K562 (cell line): ENCODE data around the gene DAZAP1. TPM values are rescaled to one million over a fixed set of nuclear protein-coding genes. Genes with fewer than 3 reads are reported as not detected.
A peak's percentile ranks its signal among the peaks of the same experiment; 100 is the strongest.

ENCODE experiments used
- CBFA2T2 ChIP-seq: fragments of 450-650 bp; conservative IDR thresholded peaks from 2 replicates; pipeline ENCODE4 v1.6.1; 2017; ENCODE audit warnings: mild to moderate bottlenecking
- CBFB ChIP-seq: sonication (generic); formaldehyde crosslinking; IDR thresholded peaks from 2 replicates; pipeline ENCODE4 v1.4.0; 2020; ENCODE audit warnings: mild to moderate bottlenecking, missing genetic modification reagents
- CEBPG ChIP-seq, 3 experiments: fragments of 200-800 bp in 1 of 3; sonication (Bioruptor generic) in 1 of 3; sonication (generic) in 1 of 3; formaldehyde crosslinking in 1 of 3; IDR thresholded peaks in 2 of 3; conservative IDR thresholded peaks in 1 of 3; 2 replicates each; pipeline versions ENCODE4 v1.6.1 to v1.8.0; 2016 to 2022; ENCODE audit warnings: missing compliant biosample characterization in 2 of 3, missing genetic modification characterization in 2 of 3, mild to moderate bottlenecking in 1 of 3, missing genetic modification reagents in 1 of 3
- CGGBP1 ChIP-seq: fragments of 250-450 bp; sonication (Bioruptor Pico); IDR thresholded peaks from 2 replicates; pipeline ENCODE4 v1.9.0; 2021; ENCODE audit warnings: mild to moderate bottlenecking
- CXXC5 ChIP-seq: fragments of 250-450 bp; sonication (Bioruptor Pico); IDR thresholded peaks from 2 replicates; pipeline ENCODE4 v1.8.0; 2022; ENCODE audit warnings: inconsistent platforms, mild to moderate bottlenecking, moderate library complexity
- ESRRB ChIP-seq: fragments of 250-450 bp; sonication (Bioruptor Pico); IDR thresholded peaks from 2 replicates; pipeline ENCODE4 v1.5.0; 2020; ENCODE audit warnings: mild to moderate bottlenecking, moderate library complexity, borderline replicate concordance
- EWSR1 ChIP-seq: fragments of 450-650 bp; IDR thresholded peaks from 2 replicates; pipeline ENCODE4 v1.6.1; 2018; ENCODE audit warnings: borderline replicate concordance, mild to moderate bottlenecking, low read depth, moderate library complexity; ENCODE audit not compliant: partially characterized antibody
- HDAC3 ChIP-seq: fragments of 450-650 bp; IDR thresholded peaks from 2 replicates; pipeline ENCODE4 v1.6.1; 2018; ENCODE audit warnings: borderline replicate concordance, mild to moderate bottlenecking, moderate library complexity; ENCODE audit not compliant: partially characterized antibody
- KAT7 ChIP-seq: sonication (generic); formaldehyde crosslinking; IDR thresholded peaks from 2 replicates; pipeline ENCODE4 v1.8.0; 2022; ENCODE audit warnings: missing genetic modification reagents, mild to moderate bottlenecking, borderline replicate concordance
- KDM2B ChIP-seq: fragments of 250-450 bp; sonication (Bioruptor Pico); IDR thresholded peaks from 2 replicates; pipeline ENCODE4 v1.8.0; 2021; ENCODE audit warnings: mild to moderate bottlenecking, moderate library complexity
- NR2C2 ChIP-seq, 2 experiments: fragments of 200-800 bp in 1 of 2; sonication (Bioruptor generic) in 1 of 2; sonication (generic) in 1 of 2; formaldehyde crosslinking in 1 of 2; IDR thresholded peaks; 2 replicates each; pipeline versions ENCODE4 v1.6.1 to v1.8.0; 2016 to 2022; ENCODE audit warnings: mild to moderate bottlenecking in 1 of 2, missing compliant biosample characterization in 1 of 2, missing genetic modification characterization in 1 of 2, missing genetic modification reagents in 1 of 2
- PKNOX1 ChIP-seq: fragments of 450-650 bp; IDR thresholded peaks from 2 replicates; pipeline ENCODE4 v1.6.1; 2016
- POLR2AphosphoS5 ChIP-seq: IDR thresholded peaks from 2 replicates; pipeline ENCODE4 v1.6.1; 2011; ENCODE audit warnings: mild to moderate bottlenecking, low read depth, low read length, moderate library complexity; ENCODE audit not compliant: control insufficient read depth, insufficient read depth
- YY1 ChIP-seq, 3 experiments: IDR thresholded peaks; 2 replicates each; pipeline ENCODE4 v1.6.1; 2011; ENCODE audit warnings: low read length in 2 of 3, mild to moderate bottlenecking in 2 of 3, moderate library complexity in 2 of 3, borderline replicate concordance in 1 of 3, control low read depth in 1 of 3, low read depth in 1 of 3; ENCODE audit not compliant: insufficient read depth in 3 of 3, insufficient replicate concordance in 2 of 3, control insufficient read depth in 1 of 3, insufficient read length in 1 of 3; ENCODE audit errors: extremely low read depth in 1 of 3
- ZFPM2 ChIP-seq: fragments of 250-450 bp; sonication (Bioruptor Pico); IDR thresholded peaks from 2 replicates; pipeline ENCODE4 v1.5.1; 2022; ENCODE audit warnings: mild to moderate bottlenecking
- ZKSCAN1 ChIP-seq: fragments of 150-350 bp; IDR thresholded peaks from 2 replicates; pipeline ENCODE4 v1.6.1; 2016; ENCODE audit warnings: low read depth, low read length
- ZNF134 ChIP-seq: fragments of 250-450 bp; sonication (Bioruptor Pico); conservative IDR thresholded peaks from 2 replicates; pipeline ENCODE4 v1.4.0; 2020
- ZNF551 ChIP-seq: fragments of 250-450 bp; sonication (Bioruptor Pico); IDR thresholded peaks from 2 replicates; pipeline ENCODE4 v1.5.0; 2021; ENCODE audit warnings: mild to moderate bottlenecking, moderate library complexity
- ZNF76 ChIP-seq: fragments of 250-450 bp; sonication (Bioruptor Pico); IDR thresholded peaks from 2 replicates; pipeline ENCODE4 v1.4.0; 2020; ENCODE audit warnings: mild to moderate bottlenecking, moderate library complexity, borderline replicate concordance
- ZNF830 ChIP-seq: fragments of 250-450 bp; sonication (Bioruptor Pico); IDR thresholded peaks from 2 replicates; pipeline ENCODE4 v1.5.0; 2021; ENCODE audit warnings: mild to moderate bottlenecking
- polyA plus RNA-seq, 8 experiments: library from polyadenylated mRNA; depleted of rRNA in 4 of 8; stranded (reverse) in 5 of 8; unstranded in 3 of 8; fragments of >200 nt; fragmentation: Nextera tagmentation in 2 of 8; fragmentation: Illumina TruSeq in 1 of 8; extraction: Ambion mirVana in 2 of 8; extraction: Trizol in 1 of 8; gene quantifications; 2 replicates each; pipeline versions ENCODE4 v1.2.1 to v1.2.3, GENCODE V29; 2011 to 2014; ENCODE audit warnings: inconsistent platforms in 1 of 8, missing spikeins in 1 of 8
- total RNA-seq, 7 experiments: library from RNA; depleted of rRNA in 6 of 7; stranded (reverse); fragments of >200 nt in 6 of 7; fragmentation: Illumina TruSeq in 2 of 7; extraction: Trizol in 2 of 7; gene quantifications; 2 replicates each; pipeline versions ENCODE4 v1.2.1 to v1.2.3, GENCODE V29; 2011 to 2021; ENCODE audit warnings: low replicate concordance in 1 of 7
- TF ChIP-seq, protein P1 (sequence below): fragments of 450-650 bp; conservative IDR thresholded peaks from 2 replicates; pipeline ENCODE4 v1.6.1; 2016; ENCODE audit warnings: missing genetic modification characterization, low read depth, mild to moderate bottlenecking, control low read depth, missing compliant biosample characterization
- TF ChIP-seq, protein P2 (sequence below): fragments of 450-650 bp; IDR thresholded peaks from 2 replicates; pipeline ENCODE4 v1.6.1; 2014; ENCODE audit warnings: low read depth, mild to moderate bottlenecking, moderate library complexity, borderline replicate concordance

The DAZAP1 gene
- total and polyA plus RNA-seq, 9 of the 15 experiments (the other 6 are each of a cell fraction or from before 2014, with no cell fraction given): 10.8 to 289 (median 142) TPM

GRCh38 chr19:1478934-1479707, 71.7 kb downstream of the DAZAP1 start, which contains the start of gene C19orf25 (continued):
- no peak for TF ChIP-seq ZNF76
- no peak for TF ChIP-seq ZNF134
- TF ChIP-seq ZKSCAN1: peak; percentile 76
- TF ChIP-seq ZFPM2 (CRISPR knock-in tag): no peak
- TF ChIP-seq HDAC3: no peak
- no peak for TF ChIP-seq CBFB (CRISPR knock-in tag)
- TF ChIP-seq CEBPG (CRISPR knock-in tag; IDR thresholded peaks at IDR 0.05): no peak
- no peak for TF ChIP-seq CEBPG (tag; conservative IDR thresholded peaks at IDR 0.05 in 1 of 2, IDR thresholded peaks at IDR 0.05 in 1 of 2)
- no peak for TF ChIP-seq ZNF551
- no peak for TF ChIP-seq KDM2B (CRISPR knock-in tag)
- TF ChIP-seq PKNOX1: peak; percentile 97
- TF ChIP-seq CGGBP1 (CRISPR knock-in tag): no peak; the same call in 1 of the 2 replicates
- TF ChIP-seq, protein P1, sequence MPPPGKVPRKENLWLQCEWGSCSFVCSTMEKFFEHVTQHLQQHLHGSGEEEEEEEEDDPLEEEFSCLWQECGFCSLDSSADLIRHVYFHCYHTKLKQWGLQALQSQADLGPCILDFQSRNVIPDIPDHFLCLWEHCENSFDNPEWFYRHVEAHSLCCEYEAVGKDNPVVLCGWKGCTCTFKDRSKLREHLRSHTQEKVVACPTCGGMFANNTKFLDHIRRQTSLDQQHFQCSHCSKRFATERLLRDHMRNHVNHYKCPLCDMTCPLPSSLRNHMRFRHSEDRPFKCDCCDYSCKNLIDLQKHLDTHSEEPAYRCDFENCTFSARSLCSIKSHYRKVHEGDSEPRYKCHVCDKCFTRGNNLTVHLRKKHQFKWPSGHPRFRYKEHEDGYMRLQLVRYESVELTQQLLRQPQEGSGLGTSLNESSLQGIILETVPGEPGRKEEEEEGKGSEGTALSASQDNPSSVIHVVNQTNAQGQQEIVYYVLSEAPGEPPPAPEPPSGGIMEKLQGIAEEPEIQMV (tag): no peak
- TF ChIP-seq YY1 (IDR thresholded peaks at IDR 0.05; ENCODE audit: borderline replicate concordance in 1 of 3, control insufficient read depth in 1 of 3, extremely low read depth in 1 of 3, insufficient read depth in 3 of 3, insufficient read length in 1 of 3, insufficient replicate concordance in 2 of 3, low read depth in 1 of 3, low read length in 2 of 3): peak in 1 of 3 experiments; percentile 52
- TF ChIP-seq CXXC5: peak; percentile 83
- TF ChIP-seq POLR2AphosphoS5: peak; percentile 74; the same call in 1 of the 2 replicates
- no peak for TF ChIP-seq ESRRB (CRISPR knock-in tag)
- peak; percentile 50; the same call in 1 of the 2 replicates for TF ChIP-seq KAT7
- TF ChIP-seq NR2C2 (CRISPR knock-in tag; IDR thresholded peaks at IDR 0.05): no peak
- peak; percentile 80 for TF ChIP-seq NR2C2 (tag; IDR thresholded peaks at IDR 0.05)
- TF ChIP-seq CBFA2T2: peak; percentile 84
- TF ChIP-seq ZNF830 (CRISPR knock-in tag): no peak
- TF ChIP-seq, protein P2, sequence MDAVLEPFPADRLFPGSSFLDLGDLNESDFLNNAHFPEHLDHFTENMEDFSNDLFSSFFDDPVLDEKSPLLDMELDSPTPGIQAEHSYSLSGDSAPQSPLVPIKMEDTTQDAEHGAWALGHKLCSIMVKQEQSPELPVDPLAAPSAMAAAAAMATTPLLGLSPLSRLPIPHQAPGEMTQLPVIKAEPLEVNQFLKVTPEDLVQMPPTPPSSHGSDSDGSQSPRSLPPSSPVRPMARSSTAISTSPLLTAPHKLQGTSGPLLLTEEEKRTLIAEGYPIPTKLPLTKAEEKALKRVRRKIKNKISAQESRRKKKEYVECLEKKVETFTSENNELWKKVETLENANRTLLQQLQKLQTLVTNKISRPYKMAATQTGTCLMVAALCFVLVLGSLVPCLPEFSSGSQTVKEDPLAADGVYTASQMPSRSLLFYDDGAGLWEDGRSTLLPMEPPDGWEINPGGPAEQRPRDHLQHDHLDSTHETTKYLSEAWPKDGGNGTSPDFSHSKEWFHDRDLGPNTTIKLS: peak; percentile 70; the same call in 1 of the 2 replicates
- no peak for TF ChIP-seq EWSR1
